NOMO-1 treated with DMSO at 0.1 percent for 48 hours (cell line): Measurements from ENCODE around the gene HIPK1.
A peak's percentile ranks its signal among the peaks of the same experiment; 100 is the strongest.
"Not testable (repeated sequence)": the region's sequence is repeated elsewhere in the genome, so short reads cannot be mapped to it uniquely, and the experiment has no call there.

ENCODE experiments used
- DNase-seq: peaks from one replicate; lab custom pipeline; 2025; ENCODE audit not compliant: unreplicated experiment; lab: John Stamatoyannopoulos, UW

The HIPK1 gene

GRCh38 chr1:113981962-113982931, 53.1 kb downstream of the HIPK1 start:
- DNase-seq: peak; percentile 33

- no peak for DNase-seq
Measured at GRCh38 chr1:113982949-113983348, 53.8 kb downstream of the HIPK1 start.

- no peak for DNase-seq
Measured at GRCh38 chr1:113983391-113983790, 54.3 kb downstream of the HIPK1 start.

GRCh38 chr1:113983826-113984225, 54.7 kb downstream of the HIPK1 start:
- DNase-seq: no peak

- DNase-seq: no peak
Measured at GRCh38 chr1:113984710-113985109, 55.6 kb downstream of the HIPK1 start.

DNA sequence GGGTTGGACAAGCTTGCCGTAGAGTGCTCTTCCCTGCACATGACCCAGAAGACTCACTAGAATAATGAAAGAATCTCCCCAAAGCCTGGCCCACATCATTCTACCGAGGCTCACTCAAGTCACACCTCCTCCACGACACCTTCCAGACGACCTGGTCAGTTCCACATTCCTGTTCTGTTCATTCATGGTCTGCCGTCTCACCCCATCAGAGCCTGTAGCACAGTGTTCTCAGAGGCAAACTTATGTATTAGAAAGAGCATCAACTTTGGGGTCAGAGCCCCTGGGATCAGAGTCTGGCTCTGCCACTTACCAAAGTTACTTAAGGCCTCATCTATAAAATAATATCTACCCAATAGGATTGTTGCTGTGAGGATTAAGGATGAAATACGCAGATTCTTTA, 57.7 kb downstream of the HIPK1 start:
- DNase-seq: no peak

GRCh38 chr1:113987259-113987658, 58.1 kb downstream of the HIPK1 start:
- DNase-seq: no peak

- DNase-seq: no peak
Measured at GRCh38 chr1:113990530-113990929, 61.4 kb downstream of the HIPK1 start.

GRCh38 chr1:113990961-113991360, 61.8 kb downstream of the HIPK1 start:
- DNase-seq: peak; percentile 46

GRCh38 chr1:113991467-113991997, 62.4 kb downstream of the HIPK1 start:
- peak; percentile 21 for DNase-seq

DNA sequence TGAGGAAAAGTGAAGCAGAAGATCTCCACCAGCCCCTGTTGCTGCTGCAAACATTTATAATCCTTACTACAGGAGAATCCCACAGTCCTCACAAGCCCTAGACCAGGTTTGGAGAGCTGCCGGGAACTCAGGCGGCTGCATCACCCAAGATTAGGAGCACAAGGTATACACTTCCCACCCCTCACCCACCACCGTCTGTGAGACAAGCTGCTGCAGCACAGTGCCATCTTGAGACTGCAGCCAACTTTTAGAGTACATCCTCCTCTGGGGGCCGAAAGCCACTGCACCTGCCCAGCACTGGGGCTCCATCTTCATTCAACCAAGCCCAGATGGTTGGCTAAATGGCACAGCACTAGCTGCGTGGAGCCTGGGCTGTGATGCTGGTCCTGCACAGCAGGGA, 63.9 kb downstream of the HIPK1 start:
- DNase-seq: no peak

DNA sequence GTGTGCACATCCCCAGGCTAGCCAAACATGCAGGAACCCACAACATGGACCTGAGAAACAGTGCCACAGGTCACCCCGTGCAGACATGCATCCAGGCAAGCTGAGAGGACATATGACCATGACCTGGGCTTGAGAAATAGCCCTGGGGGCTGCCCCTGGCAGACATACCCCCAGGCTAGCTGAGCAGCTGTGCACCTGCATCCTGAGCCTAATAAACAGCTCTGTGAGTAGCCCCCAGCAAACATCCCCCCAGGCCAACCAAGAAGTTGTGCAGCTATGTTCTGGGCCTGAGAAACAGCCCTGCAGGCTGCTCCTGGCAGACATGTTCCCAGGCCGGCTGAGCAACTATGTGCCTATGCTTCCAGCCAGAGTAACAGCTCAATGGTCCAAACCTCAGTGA, 64.6 kb downstream of the HIPK1 start:
- no peak for DNase-seq

- DNase-seq: no peak
Measured at GRCh38 chr1:113995382-113995781, 66.3 kb downstream of the HIPK1 start.

- peak; percentile 39 for DNase-seq
Measured at GRCh38 chr1:113998361-113998760, 69.2 kb downstream of the HIPK1 start.

DNA sequence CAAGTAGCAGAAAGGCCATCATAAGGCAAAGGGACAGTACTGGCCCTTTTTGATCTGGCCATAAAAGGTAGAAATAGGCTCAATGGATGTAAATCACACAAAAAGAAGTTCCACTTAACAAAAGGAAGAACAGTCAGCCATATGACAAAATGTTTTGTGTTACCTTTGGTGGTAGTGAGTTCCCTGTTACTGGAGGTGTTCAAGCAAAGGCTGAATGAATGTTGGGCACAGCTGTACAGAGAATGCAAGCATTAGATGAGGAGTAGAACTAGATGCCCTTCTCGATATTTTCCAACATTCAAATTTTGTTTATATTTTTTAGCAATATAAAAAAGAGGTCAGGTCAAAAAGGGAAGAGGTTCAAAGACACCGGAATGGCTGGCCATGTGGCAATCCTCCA, 70.1 kb downstream of the HIPK1 start:
- no peak for DNase-seq

GRCh38 chr1:113999799-114000198, 70.7 kb downstream of the HIPK1 start:
- DNase-seq: no peak

DNA sequence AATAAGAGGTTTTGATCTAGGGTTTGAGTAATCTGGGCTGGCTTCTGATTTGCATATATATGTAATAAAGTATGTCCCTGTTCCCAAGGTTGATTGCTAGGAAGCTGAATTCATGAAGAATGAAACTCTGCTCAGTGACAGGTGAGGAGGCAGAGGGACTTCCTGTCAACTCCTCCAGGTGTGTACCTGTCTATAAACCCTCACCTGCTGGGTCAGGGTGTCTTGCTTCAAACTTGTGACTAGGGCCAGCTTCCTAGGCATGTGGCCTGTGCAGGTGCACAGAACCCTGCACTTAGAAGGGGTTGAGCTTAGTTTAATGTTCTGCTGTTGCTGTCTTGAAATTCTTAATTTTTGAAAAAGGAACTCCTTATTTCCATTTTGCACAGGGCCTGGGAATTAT, 71.3 kb downstream of the HIPK1 start:
- DNase-seq: no peak

DNA sequence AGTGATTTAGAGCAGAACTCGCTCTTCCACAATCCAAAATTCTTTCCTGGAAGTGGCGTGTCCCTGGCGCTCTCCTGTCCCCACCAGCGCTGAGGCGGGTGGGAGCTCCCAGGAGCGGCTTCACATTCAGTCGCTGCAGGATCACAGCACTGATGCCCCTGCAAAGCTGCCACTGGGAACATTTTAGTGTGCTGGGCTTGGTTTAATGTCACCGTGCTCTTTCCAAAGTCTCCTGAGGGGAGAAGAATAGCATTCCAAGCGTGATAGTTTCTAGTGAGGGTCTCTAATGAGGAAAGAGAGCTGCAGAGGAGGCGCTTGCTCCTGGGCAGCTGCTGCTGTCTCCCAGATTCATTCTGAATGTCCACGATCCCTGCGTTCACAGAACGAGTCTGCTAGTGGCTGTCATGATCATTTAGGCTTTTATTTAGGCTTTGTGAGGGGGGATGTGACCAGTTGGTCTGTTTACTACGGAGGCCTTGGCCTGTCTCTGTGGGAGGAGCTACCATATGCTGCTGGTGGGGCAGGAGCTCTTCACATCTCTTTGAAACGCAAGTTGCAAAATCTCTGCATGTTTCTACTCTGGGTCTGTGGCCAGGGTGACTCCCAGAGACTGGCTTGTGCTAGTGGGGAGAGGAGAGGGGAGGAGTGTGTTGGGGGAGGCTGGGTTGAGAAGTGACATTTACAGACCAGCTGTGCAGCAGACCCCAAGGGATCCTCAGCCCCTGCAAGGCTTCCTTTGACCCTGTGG, 73.5 kb downstream of the HIPK1 start:
- no peak for DNase-seq

- DNase-seq: no peak
Measured at GRCh38 chr1:114003431-114003830, 74.3 kb downstream of the HIPK1 start.

- DNase-seq: not testable (repeated sequence)
Measured at GRCh38 chr1:114006825-114007224, 77.7 kb downstream of the HIPK1 start.

- DNase-seq: no peak
Measured at GRCh38 chr1:114008480-114008941, 79.4 kb downstream of the HIPK1 start.

- no peak for DNase-seq
Measured at GRCh38 chr1:114008993-114009392, 79.9 kb downstream of the HIPK1 start.
